Stimulated activated CD8-positive, alpha-beta memory T cell treated with anti-CD3 and anti-CD28 coated beads, Interleukin-4, amount 100 ng/mL, for 48 hours (primary cell): ENCODE results near the gene PKD1L1.

ENCODE experiments used
- DNase-seq: peaks from one replicate; pipeline ENCODE4 v3.0.0-alpha.2; 2020

The PKD1L1 gene

DNA sequence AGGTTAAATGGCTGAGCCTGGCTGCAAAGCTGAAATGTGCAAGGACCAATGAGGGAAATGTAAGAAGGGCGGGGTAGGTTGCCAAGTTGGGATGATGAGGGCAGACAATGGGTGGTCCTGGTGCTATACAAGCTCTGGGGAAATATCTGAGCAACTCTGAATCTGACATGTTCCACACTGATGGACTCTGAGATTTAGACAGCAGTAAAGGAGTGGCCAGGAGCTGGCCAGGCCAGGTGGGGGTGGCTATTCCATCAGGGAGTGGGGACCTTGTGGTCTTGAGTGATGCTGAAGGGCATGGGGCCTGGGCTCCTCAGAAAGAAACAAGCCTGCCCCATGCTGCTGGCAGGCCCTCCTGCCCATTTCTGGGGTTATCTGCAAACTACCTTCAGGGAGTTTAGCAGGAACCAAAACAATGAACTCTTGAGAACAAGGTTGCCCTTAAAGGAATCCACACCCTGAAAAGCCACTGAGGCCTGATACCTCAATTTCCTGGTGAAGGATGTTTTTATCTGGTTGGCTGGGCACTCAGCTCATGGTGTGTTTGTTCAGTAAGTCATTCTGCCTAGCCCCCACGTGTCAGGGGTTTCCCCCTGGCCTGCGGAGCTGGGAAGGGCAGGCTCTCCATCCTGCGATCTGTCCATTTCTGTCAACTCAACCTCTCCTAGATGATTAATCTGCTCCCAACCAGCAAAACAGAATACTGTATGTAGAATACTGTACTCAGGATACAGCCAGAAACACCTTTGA lies 223.1 kb downstream of the PKD1L1 start:
- DNase-seq, result no peak
